ENCODE measurements around the gene KIF23. TPM values are rescaled to one million over a fixed set of nuclear protein-coding genes. Genes with fewer than 3 reads are reported as not detected.

Gene KIF23
- total and polyA plus RNA-seq, 2 experiments from 2014 or later, result 52.9 to 103 TPM

- H3K27ac ChIP-seq (ENCODE audit: low read depth), result no peak overlapping the region
- Mint-ChIP-seq H3K4me1 (peaks cover 7% of the 10 kb centered on the region; the same call in 1 of the 3 replicates), H3K4me3 (no peak overlapping the region), H3K27me3 (ENCODE audit: insufficient read depth, low read depth, poor library complexity) (peaks cover 3% of the 10 kb centered on the region), H3K9me3 (no peaks in the 10 kb centered on the region), H3K27ac (no peak overlapping the region), H3K36me3 (ENCODE audit: low read depth) (no peaks in the 10 kb centered on the region; the same call in 2 of the 3 replicates)
- no peaks in the 10 kb centered on the region; the same call in 1 of the 2 replicates for H3K4me1 ChIP-seq (ENCODE audit: insufficient read depth)
- no peaks in the 10 kb centered on the region for H3K36me3 ChIP-seq (ENCODE audit: insufficient read depth)
- TF ChIP-seq ZNF114 (CRISPR knock-in tag; IDR thresholded peaks at IDR 0.05) (no peak), STAT1 (IDR thresholded peaks at IDR 0.05; ENCODE audit: unreplicated experiment) (no peak), POLR2AphosphoS5 (IDR thresholded peaks at IDR 0.05; ENCODE audit: low read depth) (no peak), ETS1 (IDR thresholded peaks at IDR 0.05) (no peak), ZNF331 (CRISPR knock-in tag; IDR thresholded peaks at IDR 0.05; ENCODE audit: low read depth) (no peak), JUNB (IDR thresholded peaks at IDR 0.05; ENCODE audit: unreplicated experiment) (no peak), CTCF (conservative IDR thresholded peaks at IDR 0.05; ENCODE audit: low read depth in 2 of 2) (no peak), EZH2 (IDR thresholded peaks at IDR 0.05; ENCODE audit: low read depth, unreplicated experiment) (no peak), NANOG (IDR thresholded peaks at IDR 0.05; ENCODE audit: borderline replicate concordance) (no peak), CREB1 (CRISPR knock-in tag; IDR thresholded peaks at IDR 0.05; ENCODE audit: low read depth) (no peak), EZH2phosphoT487 (IDR thresholded peaks at IDR 0.05; ENCODE audit: unreplicated experiment) (no peak)
- no peaks in the 10 kb centered on the region for H3K9me2 ChIP-seq (ENCODE audit: insufficient read depth)
- no peak overlapping the region for H2AFZ ChIP-seq
- H3F3A ChIP-seq (replicated peaks; ENCODE audit: low read depth), result no peaks in the 10 kb centered on the region
- no peak overlapping the region for H3K4me3 ChIP-seq
- no peaks in the 10 kb centered on the region for H3K27me3 ChIP-seq (ENCODE audit: insufficient read depth)
- H3K4me2 ChIP-seq, result no peak overlapping the region
- no peaks in the 10 kb centered on the region for H4K20me1 ChIP-seq (replicated peaks; ENCODE audit: insufficient read depth)
- no peaks in the 10 kb centered on the region for H3K79me2 ChIP-seq (replicated peaks; ENCODE audit: insufficient read depth)
- DNase-seq (ENCODE audit: low spot score), result no peak
- ATAC-seq, result no peak
These were observed 9.0 kb upstream of the KIF23 start for GRCh38 chr15:69405110-69405509.

GRCh38 chr15:69407719-69408400, 6.3 kb upstream of the KIF23 start:
- Mint-ChIP-seq H3K36me3 (ENCODE audit: low read depth) (no peaks in the 10 kb centered on the region), H3K4me3 (no peak overlapping the region), H3K4me1 (peaks cover 3% of the 10 kb centered on the region; the same call in 1 of the 3 replicates), H3K27me3 (ENCODE audit: insufficient read depth, low read depth, poor library complexity) (no peaks in the 10 kb centered on the region), H3K27ac (no peak overlapping the region), H3K9me3 (no peaks in the 10 kb centered on the region)
- no peak for ATAC-seq
- no peak for DNase-seq (ENCODE audit: low spot score)
- Histone ChIP-seq H3F3A (replicated peaks; ENCODE audit: low read depth) (no peaks in the 10 kb centered on the region), H3K4me3 (no peak overlapping the region), H3K4me1 (ENCODE audit: insufficient read depth) (no peaks in the 10 kb centered on the region; the same call in 1 of the 2 replicates), H2AFZ (no peak overlapping the region), H3K27ac (ENCODE audit: low read depth) (no peak overlapping the region), H3K79me2 (replicated peaks; ENCODE audit: insufficient read depth) (no peaks in the 10 kb centered on the region), H4K20me1 (replicated peaks; ENCODE audit: insufficient read depth) (no peaks in the 10 kb centered on the region), H3K27me3 (ENCODE audit: insufficient read depth) (no peaks in the 10 kb centered on the region), H3K36me3 (ENCODE audit: insufficient read depth) (no peaks in the 10 kb centered on the region), H3K9me2 (ENCODE audit: insufficient read depth) (no peaks in the 10 kb centered on the region), H3K4me2 (no peak overlapping the region)
- TF ChIP-seq ZNF114 (CRISPR knock-in tag; IDR thresholded peaks at IDR 0.05), result no peak
- TF ChIP-seq REST (IDR thresholded peaks at IDR 0.05; ENCODE audit: unreplicated experiment), result no peak
- no peak for TF ChIP-seq ETS1 (IDR thresholded peaks at IDR 0.05)
- TF ChIP-seq EZH2phosphoT487 (IDR thresholded peaks at IDR 0.05; ENCODE audit: unreplicated experiment), result no peak
- TF ChIP-seq CREB1 (CRISPR knock-in tag; IDR thresholded peaks at IDR 0.05; ENCODE audit: low read depth), result no peak
- TF ChIP-seq EZH2 (IDR thresholded peaks at IDR 0.05; ENCODE audit: low read depth, unreplicated experiment), result no peak
- no peak for TF ChIP-seq CTCF (conservative IDR thresholded peaks at IDR 0.05; ENCODE audit: low read depth in 2 of 2)
- no peak for TF ChIP-seq JUNB (IDR thresholded peaks at IDR 0.05; ENCODE audit: unreplicated experiment)
- no peak for TF ChIP-seq NANOG (IDR thresholded peaks at IDR 0.05; ENCODE audit: borderline replicate concordance)
- TF ChIP-seq POLR2AphosphoS5 (IDR thresholded peaks at IDR 0.05; ENCODE audit: low read depth), result no peak
- no peak for TF ChIP-seq STAT1 (IDR thresholded peaks at IDR 0.05; ENCODE audit: unreplicated experiment)
- TF ChIP-seq ZNF331 (CRISPR knock-in tag; IDR thresholded peaks at IDR 0.05; ENCODE audit: low read depth), result no peak

Measured in GM23338 (cell line).